NCI-H2196 (cell line): ENCODE results near the gene FOXL2NB.

ENCODE experiments used
- DNase-seq: peaks from one replicate; lab custom pipeline; 2025; ENCODE audit not compliant: unreplicated experiment; lab: John Stamatoyannopoulos, UW

The FOXL2NB gene

DNA sequence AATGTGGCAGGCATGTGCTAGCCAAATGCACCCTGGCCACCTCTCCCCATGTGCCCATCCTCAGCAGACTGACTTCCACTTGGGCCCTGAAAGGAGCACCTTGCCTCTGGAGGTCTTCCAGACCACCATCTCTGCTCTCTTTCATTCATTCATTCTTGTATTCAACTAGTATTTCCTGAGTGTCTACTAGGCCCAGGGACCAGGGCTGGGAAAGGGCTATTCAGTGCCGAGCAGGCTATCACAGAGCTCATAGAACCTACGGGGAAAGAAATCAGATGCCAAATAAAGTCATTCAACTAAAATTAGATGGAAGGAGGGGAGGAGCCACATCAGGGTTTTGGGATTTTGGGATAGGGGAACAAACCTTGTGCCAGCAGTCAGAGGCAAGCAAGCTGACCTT is 40.2 kb downstream of the FOXL2NB start:
- no peak for DNase-seq

DNA sequence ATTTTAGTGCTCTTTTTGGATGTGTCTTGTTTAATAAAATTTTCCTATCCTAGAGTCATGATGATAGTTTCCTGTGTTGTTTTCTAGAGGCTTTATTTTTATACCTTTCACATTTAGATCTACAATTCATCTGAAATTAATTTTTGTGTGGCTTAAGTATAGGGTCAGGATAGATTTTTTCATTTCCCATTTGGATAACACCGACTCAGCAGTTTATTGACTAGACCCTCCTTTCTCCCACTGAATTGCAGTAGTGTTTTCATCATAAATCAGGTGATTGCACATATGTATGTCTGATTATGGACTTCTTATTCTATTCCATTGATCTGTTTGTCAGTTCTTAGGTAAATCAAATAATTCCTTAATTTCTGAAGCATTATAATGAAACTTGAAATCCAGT is 48.7 kb downstream of the FOXL2NB start:
- DNase-seq: no peak
